Epidermal melanocyte (primary cell): ENCODE results near the gene SEL1L3.

Experiments
- DNase-seq: peaks from one replicate; pipeline ENCODE4 v3.0.0; 2011; ENCODE audit warnings: low spot score; ENCODE audit not compliant: insufficient read length

Gene SEL1L3

GRCh38 chr4:25753239-25753638 lies 109.5 kb downstream of the SEL1L3 start:
- DNase-seq, result no peak

- no peak for DNase-seq
These were observed 111.9 kb downstream of the SEL1L3 start for GRCh38 chr4:25750874-25751273.

GRCh38 chr4:25749150-25749794 lies 113.5 kb downstream of the SEL1L3 start:
- DNase-seq, result no peak

- DNase-seq, result no peak
These were observed 118.8 kb downstream of the SEL1L3 start for GRCh38 chr4:25743971-25744370.

GRCh38 chr4:25729564-25729963 lies 133.2 kb downstream of the SEL1L3 start:
- no peak for DNase-seq

GRCh38 chr4:25728886-25729285 lies 133.9 kb downstream of the SEL1L3 start:
- no peak for DNase-seq

GRCh38 chr4:25727711-25728493 lies 134.9 kb downstream of the SEL1L3 start:
- DNase-seq, result no peak

GRCh38 chr4:25725870-25726269 lies 136.9 kb downstream of the SEL1L3 start:
- DNase-seq, result no peak

- DNase-seq, result no peak
These were observed 139.4 kb downstream of the SEL1L3 start for GRCh38 chr4:25723409-25723808.

- no peak for DNase-seq
These were observed 139.8 kb downstream of the SEL1L3 start for GRCh38 chr4:25722964-25723363.

- no peak for DNase-seq
These were observed 149.0 kb downstream of the SEL1L3 start for GRCh38 chr4:25713812-25714211.

GRCh38 chr4:25712611-25713010 lies 150.2 kb downstream of the SEL1L3 start:
- DNase-seq, result no peak

- no peak for DNase-seq
These were observed 152.2 kb downstream of the SEL1L3 start for GRCh38 chr4:25710637-25711036.

- no peak for DNase-seq
These were observed 158.3 kb downstream of the SEL1L3 start for GRCh38 chr4:25704516-25704915.

GRCh38 chr4:25703731-25704388 lies 158.9 kb downstream of the SEL1L3 start:
- DNase-seq, result no peak

- DNase-seq, result no peak
These were observed 159.9 kb downstream of the SEL1L3 start for GRCh38 chr4:25702848-25703247.

GRCh38 chr4:25700661-25701060 lies 162.1 kb downstream of the SEL1L3 start:
- no peak for DNase-seq

GRCh38 chr4:25697516-25697915 lies 165.3 kb downstream of the SEL1L3 start:
- no peak for DNase-seq
